ENCODE data around the gene TGOLN2. TPM values are rescaled to one million over a fixed set of nuclear protein-coding genes. Genes with fewer than 3 reads are reported as not detected.

Gene TGOLN2
- total RNA-seq, 1 experiment from 2014 or later, result 178 TPM

DNA sequence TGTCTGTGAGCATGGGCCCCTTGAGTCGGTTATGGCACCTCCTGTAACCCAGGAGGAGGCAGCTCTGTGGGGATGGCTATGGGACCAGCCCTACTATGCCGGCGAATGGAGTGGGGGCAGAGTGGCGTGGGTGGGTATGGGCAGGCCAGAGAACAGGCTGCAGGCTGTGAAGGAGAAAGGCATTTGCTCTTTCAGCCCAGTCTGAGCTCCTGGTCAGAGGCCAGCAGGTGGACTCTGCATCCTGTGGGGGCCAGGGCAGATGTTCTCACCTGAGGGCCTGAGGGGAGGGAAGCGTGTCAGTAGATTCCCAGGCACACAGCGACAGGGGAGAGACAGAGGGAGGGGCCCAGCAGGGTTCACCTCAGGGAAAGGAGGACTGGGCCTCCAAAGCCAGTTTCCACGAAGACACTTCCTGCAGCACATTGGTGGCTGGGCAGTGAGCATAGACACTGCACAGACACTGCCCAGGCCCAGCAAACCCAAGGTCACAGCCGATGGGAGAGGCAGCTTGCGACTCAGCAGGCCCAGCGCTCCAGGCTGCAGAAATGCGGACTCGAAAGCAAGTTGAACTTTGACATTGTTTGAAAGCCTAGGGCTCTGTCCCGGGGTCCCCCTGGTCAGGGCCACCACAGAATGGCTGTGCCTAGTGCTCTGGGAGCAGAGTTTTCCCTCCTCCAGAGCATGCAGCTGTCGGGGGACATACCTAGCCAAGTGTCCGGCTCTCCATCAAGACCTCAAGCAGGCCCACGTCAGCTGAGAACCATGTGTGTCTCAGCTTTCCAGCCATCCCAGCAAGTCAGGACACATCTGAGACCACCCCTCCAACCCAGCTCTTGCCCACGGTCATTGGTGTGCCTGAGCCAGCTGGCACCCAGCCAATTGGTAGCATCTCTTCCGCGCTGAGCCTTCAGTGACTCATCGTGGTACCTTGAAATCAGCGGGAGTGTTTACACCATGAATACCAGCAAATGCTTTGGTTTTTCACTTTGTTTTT, 53.8 kb downstream of the TGOLN2 start:
- peaks cover 18% of the 10 kb centered on the region for H3K4me1 ChIP-seq (ENCODE audit: control insufficient read depth, insufficient read depth, low read length)
- CTCF ChIA-PET, result no interaction called here
- no peak overlapping the region; the same call in 1 of the 2 replicates for H3K27ac ChIP-seq (ENCODE audit: low read length)
- no peak for TF ChIP-seq SIN3A (IDR thresholded peaks at IDR 0.05; ENCODE audit: borderline replicate concordance, insufficient read depth, low read depth, low read length)
- TF ChIP-seq POLR2AphosphoS5 (IDR thresholded peaks at IDR 0.05; ENCODE audit: low read depth, low read length), result no peak
- no peak for TF ChIP-seq TCF7L2 (IDR thresholded peaks at IDR 0.05; ENCODE audit: low read depth, low read length)
- TF ChIP-seq, protein P1, sequence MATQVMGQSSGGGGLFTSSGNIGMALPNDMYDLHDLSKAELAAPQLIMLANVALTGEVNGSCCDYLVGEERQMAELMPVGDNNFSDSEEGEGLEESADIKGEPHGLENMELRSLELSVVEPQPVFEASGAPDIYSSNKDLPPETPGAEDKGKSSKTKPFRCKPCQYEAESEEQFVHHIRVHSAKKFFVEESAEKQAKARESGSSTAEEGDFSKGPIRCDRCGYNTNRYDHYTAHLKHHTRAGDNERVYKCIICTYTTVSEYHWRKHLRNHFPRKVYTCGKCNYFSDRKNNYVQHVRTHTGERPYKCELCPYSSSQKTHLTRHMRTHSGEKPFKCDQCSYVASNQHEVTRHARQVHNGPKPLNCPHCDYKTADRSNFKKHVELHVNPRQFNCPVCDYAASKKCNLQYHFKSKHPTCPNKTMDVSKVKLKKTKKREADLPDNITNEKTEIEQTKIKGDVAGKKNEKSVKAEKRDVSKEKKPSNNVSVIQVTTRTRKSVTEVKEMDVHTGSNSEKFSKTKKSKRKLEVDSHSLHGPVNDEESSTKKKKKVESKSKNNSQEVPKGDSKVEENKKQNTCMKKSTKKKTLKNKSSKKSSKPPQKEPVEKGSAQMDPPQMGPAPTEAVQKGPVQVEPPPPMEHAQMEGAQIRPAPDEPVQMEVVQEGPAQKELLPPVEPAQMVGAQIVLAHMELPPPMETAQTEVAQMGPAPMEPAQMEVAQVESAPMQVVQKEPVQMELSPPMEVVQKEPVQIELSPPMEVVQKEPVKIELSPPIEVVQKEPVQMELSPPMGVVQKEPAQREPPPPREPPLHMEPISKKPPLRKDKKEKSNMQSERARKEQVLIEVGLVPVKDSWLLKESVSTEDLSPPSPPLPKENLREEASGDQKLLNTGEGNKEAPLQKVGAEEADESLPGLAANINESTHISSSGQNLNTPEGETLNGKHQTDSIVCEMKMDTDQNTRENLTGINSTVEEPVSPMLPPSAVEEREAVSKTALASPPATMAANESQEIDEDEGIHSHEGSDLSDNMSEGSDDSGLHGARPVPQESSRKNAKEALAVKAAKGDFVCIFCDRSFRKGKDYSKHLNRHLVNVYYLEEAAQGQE (IDR thresholded peaks at IDR 0.05; ENCODE audit: insufficient read depth in 1 of 2, low read depth in 2 of 2, low read length in 1 of 2), result no peak
- TF ChIP-seq, protein P2, sequence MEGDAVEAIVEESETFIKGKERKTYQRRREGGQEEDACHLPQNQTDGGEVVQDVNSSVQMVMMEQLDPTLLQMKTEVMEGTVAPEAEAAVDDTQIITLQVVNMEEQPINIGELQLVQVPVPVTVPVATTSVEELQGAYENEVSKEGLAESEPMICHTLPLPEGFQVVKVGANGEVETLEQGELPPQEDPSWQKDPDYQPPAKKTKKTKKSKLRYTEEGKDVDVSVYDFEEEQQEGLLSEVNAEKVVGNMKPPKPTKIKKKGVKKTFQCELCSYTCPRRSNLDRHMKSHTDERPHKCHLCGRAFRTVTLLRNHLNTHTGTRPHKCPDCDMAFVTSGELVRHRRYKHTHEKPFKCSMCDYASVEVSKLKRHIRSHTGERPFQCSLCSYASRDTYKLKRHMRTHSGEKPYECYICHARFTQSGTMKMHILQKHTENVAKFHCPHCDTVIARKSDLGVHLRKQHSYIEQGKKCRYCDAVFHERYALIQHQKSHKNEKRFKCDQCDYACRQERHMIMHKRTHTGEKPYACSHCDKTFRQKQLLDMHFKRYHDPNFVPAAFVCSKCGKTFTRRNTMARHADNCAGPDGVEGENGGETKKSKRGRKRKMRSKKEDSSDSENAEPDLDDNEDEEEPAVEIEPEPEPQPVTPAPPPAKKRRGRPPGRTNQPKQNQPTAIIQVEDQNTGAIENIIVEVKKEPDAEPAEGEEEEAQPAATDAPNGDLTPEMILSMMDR (IDR thresholded peaks at IDR 0.05), result no peak
- BruUV-seq (replicated peaks), result no TSS peak
- no peaks in the 10 kb centered on the region for H3K36me3 ChIP-seq (ENCODE audit: control insufficient read depth, insufficient read depth, low read length)
- POLR2A ChIA-PET, result no interaction called here
- peak; percentile 60 for ATAC-seq
- H3K4me3 ChIP-seq (ENCODE audit: low read depth in 2 of 2, low read length in 2 of 2), result no peak overlapping the region
- no peaks in the 10 kb centered on the region for H3K9me3 ChIP-seq (ENCODE audit: control insufficient read depth, insufficient read depth, low read depth, low read length)
- H3K27me3 ChIP-seq (ENCODE audit: control insufficient read depth, insufficient read depth, low read length), result no peaks in the 10 kb centered on the region
- intact Hi-C loops (cut with micrococcal nuclease; ENCODE audit: unreplicated experiment) (no loop called here), in situ Hi-C loops (cut with HindIII; ENCODE audit: low pct_unique_long_range_greater_than_20kb, low sequenced_read_pairs) (no loop called here)
- no peak for DNase-seq (ENCODE audit: low read depth, low spot score)

DNA sequence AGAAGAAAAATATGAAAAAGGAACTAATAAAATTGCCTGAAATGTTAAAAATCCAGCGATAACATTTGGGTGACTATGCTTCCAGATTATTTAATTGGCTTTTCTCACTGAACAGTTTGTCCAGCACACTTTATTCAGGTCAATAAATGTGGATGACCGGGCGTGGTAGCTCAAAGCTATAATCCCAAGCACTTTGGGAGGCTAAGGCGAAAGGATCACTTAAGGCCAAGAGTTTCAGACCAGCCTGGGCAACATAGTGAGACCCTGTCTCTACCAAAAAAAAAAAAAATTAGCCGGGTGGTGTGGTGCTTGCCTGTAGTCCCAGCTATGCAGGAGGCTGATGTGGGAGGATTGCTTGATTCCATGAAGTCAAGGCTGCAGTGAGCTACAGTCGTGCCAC, 55.4 kb downstream of the TGOLN2 start:
- Histone ChIP-seq H3K36me3 (ENCODE audit: control insufficient read depth, insufficient read depth, low read length) (no peaks in the 10 kb centered on the region), H3K27me3 (ENCODE audit: control insufficient read depth, insufficient read depth, low read length) (no peaks in the 10 kb centered on the region), H3K4me1 (ENCODE audit: control insufficient read depth, insufficient read depth, low read length) (peaks cover 12% of the 10 kb centered on the region), H3K4me3 (ENCODE audit: low read depth in 2 of 2, low read length in 2 of 2) (no peak overlapping the region), H3K27ac (ENCODE audit: low read length) (no peak overlapping the region), H3K9me3 (ENCODE audit: control insufficient read depth, insufficient read depth, low read depth, low read length) (no peaks in the 10 kb centered on the region)
- ChIA-PET POLR2A (interaction anchor here (0.6 kb wide), 1 partner anchor 31 kb away, joined by 5 read pairs; no protein-coding TSS in a partner anchor), CTCF (no interaction called here)
- intact Hi-C loops (cut with micrococcal nuclease; ENCODE audit: unreplicated experiment) (no loop called here), in situ Hi-C loops (cut with HindIII; ENCODE audit: low pct_unique_long_range_greater_than_20kb, low sequenced_read_pairs) (no loop called here)
- no TSS peak for BruUV-seq (replicated peaks)
- DNase-seq (ENCODE audit: low read depth, low spot score), result no peak
- no peak for ATAC-seq
- no peak for TF ChIP-seq TCF7L2 (IDR thresholded peaks at IDR 0.05; ENCODE audit: low read depth, low read length)
- TF ChIP-seq, protein P1 (IDR thresholded peaks at IDR 0.05; ENCODE audit: insufficient read depth in 1 of 2, low read depth in 2 of 2, low read length in 1 of 2), result no peak
- TF ChIP-seq SIN3A (IDR thresholded peaks at IDR 0.05; ENCODE audit: borderline replicate concordance, insufficient read depth, low read depth, low read length), result no peak
- TF ChIP-seq, protein P2 (IDR thresholded peaks at IDR 0.05), result no peak
- no peak for TF ChIP-seq POLR2AphosphoS5 (IDR thresholded peaks at IDR 0.05; ENCODE audit: low read depth, low read length)
